DMS79 (cell line): Measurements from ENCODE around the gene ZDHHC8.

ENCODE experiments used
- DNase-seq: peaks from one replicate; lab custom pipeline; 2025; lab: John Stamatoyannopoulos, UW

The ZDHHC8 gene

GRCh38 chr22:20180640-20181039, 49.0 kb downstream of the ZDHHC8 start:
- DNase-seq = no peak

DNA sequence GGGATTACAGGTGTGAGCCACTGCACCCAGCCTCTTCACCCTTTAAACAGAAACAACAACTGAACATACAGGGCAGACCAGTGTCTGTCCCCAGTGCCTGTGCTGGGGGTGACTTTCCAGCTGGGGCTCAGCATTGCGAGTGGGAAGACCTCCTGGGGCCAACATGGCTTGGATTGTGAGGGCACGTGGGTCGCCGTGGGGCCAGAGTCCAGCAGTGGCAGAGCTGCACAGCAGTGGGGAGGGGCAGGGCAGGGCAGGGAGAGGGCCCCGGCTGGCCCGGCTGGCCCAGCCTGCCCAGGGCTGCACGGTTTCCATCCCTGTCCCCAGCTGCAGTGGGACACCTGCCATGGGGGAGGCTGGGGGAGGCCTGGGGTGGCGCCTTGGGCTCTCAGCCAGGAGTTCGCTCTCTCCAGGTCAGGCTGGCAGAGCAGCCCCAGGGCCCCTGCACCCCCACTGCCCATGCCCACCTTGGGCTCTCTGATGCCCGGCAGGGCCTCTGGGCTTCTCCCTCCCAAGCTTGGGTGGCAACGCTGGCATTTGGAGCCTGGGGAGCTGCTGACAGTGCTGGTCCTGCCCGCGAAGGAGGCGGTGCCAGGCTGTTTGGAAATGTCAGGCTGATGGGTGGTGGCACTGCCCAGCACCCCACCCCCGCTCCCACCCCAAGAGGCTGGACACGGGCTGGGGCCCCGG, 49.7 kb downstream of the ZDHHC8 start:
- DNase-seq = no peak

DNA sequence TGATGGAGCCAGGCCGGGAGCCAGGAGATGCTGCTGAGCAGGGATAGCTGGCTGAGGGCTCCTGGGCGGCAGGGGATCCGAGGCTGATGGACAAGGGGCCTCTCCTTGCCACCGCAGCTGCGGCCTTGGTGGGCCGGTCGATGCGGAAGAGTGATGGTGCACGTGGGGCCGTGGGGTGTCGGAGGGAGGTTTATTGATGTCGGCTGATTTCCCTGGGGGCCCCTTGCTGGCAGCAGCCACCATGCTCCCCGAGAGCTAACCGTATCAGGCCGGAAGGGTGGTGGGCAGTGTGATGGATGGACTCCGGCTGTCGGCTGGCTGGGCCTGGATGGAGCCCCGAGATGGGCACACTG, 50.3 kb downstream of the ZDHHC8 start:
- DNase-seq = no peak

- DNase-seq = no peak
These were observed 50.8 kb downstream of the ZDHHC8 start for GRCh38 chr22:20182365-20182764.

GRCh38 chr22:20183101-20183500, 51.5 kb downstream of the ZDHHC8 start:
- no peak for DNase-seq

DNA sequence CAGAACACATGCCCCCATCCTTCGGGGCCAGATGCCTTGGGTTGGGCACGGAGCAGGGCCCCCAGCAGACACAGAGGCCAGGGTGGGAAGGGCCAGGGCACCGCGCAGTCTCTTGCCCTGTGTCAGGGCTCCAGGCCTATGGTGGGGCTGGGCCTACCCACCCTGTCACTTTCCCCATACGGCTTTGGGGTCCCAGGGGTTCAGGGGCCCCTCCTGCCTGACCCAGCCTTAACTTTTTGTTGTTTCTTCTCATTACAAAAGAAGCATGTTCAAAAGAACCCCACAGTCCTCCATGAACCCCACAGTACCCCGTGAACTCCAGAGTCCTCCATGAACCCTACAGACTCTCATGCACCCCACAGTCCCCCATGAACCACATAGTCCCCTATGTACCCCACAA, 52.2 kb downstream of the ZDHHC8 start:
- no peak for DNase-seq

DNA sequence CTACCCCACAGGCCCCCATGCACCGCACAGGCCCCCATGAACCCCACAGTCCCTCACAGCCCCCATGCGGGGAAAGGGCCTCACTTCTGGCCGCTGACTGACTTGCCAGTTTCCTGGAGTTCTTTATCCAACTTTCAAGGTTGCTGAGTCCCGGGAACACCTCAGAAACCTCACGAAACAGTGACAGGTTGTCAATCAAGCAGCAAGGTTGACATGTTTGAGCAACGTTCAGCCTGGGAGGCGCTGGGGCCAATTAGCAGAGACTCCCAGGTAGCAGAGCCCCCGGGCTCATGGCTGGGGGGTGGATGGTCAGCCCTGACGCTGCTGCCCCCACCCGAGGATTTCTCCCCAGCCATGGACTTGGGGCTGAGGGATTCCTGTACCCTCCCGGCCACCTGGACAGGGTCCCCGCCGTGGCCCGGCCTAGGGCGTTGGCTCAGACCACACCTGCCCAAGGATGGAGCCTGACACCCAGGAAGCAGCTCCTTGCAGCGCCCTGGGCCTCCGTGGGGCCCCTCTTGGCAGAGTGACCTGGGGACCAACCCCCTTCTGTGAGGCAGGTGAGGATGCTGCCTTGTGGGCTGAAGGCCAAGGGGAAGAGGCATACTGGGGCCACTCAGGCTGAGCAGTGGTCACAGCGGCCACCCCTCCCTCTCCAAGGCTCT, 53.0 kb downstream of the ZDHHC8 start:
- no peak for DNase-seq

- DNase-seq = no peak
These were observed 54.1 kb downstream of the ZDHHC8 start for GRCh38 chr22:20185750-20186149.

DNA sequence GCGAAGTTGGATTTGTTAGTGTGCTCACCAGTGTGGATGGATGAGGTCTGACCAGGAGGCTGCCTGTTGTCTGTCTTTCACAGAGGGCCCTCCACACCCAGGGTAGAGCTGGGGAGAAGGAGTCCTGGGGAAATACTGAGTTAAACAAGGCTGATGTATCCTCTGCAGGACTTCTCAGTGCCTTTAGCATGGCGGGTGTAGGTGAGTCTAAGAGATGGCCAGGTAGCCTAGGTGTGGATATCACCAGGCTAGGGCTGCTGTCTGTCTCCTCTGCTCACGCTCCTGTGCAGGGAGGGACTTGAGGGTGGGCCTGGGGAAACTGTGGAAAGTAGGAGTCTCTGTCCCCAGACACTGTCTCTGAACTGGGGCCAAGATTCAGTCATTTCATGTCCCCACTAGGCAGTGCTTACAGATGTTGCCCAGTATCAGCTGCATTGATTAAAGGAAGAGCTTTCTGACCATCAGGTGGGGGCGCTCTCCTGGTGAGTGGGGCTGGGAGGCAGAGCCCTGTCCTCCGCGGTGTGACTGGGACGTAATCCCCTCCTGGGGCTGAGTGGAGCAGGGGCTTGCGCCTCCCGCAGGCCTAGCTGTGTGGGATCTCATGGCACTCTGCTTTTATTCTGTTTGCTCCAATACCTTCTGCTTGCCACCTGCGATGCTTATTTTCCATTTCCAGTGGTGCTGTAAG, 54.7 kb downstream of the ZDHHC8 start:
- DNase-seq = no peak

DNA sequence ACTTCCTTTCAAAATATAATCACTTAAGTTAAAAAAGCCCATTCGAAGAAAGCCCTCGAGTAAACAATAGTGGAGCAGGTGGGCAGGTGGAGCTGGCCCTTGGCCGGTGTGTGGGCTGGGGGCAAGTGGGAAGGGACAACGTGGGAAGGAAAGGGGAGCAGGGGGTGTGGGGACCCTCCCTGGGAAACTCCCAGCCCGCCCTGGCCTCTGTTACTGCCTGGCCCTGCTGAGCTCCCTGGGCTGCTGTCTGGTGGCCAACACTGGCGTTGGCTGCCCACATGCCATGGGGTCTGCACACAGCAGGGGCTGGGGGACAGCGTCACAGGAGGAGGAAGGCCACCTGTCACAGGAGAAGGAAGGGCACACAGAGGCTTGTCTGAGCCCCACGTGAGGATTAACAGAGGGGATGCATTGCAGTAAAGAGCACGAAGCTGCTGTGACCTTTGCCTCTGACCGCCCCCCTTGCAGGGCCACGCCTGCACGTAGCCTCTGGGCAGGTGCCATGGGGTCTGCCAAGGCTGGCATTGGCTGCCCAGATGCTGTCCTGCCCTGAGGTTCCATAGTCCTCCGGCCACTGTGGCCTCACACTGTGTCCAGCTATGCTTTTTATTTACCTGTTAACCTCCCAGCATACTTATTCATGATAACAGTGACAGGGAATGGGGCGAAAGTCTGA, 55.4 kb downstream of the ZDHHC8 start:
- no peak for DNase-seq

- no peak for DNase-seq
These were observed 56.4 kb downstream of the ZDHHC8 start for GRCh38 chr22:20187777-20188566.

- DNase-seq = no peak
These were observed 56.9 kb downstream of the ZDHHC8 start for GRCh38 chr22:20188567-20188877.

GRCh38 chr22:20191000-20191515, 59.5 kb downstream of the ZDHHC8 start:
- no peak for DNase-seq

DNA sequence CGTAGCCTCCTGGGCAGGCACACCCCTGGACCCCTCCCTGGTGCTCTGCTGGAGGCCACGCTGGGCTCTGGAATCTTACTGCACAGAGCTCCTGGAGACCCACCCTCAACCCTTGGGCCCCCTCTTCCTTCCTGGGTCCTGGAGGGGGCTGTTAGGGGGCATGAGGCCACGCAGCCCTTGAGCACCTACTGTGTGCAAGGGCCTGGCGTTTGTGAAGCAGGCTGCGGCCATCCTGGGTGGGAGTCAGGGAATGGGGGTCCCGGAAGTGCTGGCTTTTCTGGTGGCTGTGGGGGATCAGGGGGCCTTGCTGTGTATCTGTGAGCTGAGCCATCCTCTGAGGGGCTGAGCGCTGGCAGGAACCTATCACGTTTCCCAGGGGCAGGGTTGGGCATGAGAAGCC, 60.2 kb downstream of the ZDHHC8 start:
- no peak for DNase-seq

- DNase-seq = no peak
These were observed 60.8 kb downstream of the ZDHHC8 start for GRCh38 chr22:20192293-20192971.

DNA sequence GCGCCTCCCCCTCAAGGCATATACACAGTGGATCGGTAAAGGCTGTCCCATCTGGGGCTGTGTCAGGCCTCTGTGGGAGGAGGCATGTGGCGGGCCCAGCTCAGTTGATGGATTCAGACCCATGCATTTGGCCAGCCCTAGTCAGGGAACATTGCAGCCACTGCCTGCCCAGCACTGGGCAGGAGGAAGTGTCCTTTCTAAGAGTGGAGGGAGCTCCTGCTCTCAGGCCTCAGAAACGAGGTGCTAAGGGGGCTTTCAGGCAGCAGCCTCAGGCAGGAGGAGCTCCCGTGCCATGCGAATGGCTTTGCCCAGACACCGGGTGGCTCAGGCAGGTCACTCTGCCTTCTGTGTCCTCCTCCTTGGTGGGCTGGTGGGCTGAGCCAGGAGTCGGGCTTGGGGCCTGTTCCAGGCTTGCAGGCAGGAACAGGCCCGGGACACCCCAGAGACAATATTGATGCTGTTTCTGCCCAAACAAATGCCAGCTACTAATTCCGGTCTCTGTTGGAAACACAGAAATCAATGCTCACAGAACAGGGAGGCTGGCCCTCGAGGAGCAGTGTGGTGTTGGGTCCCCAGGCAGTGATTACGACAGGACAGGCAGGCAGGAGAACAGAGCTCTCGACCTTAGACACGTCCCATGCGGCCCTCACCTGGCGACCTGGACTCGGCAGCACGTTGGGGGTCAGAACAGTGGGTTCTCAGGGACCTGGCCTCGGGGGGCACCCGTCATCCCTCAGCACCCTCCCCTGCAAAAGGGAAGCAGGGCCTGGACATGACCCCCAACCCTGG, 61.6 kb downstream of the ZDHHC8 start:
- no peak for DNase-seq

DNA sequence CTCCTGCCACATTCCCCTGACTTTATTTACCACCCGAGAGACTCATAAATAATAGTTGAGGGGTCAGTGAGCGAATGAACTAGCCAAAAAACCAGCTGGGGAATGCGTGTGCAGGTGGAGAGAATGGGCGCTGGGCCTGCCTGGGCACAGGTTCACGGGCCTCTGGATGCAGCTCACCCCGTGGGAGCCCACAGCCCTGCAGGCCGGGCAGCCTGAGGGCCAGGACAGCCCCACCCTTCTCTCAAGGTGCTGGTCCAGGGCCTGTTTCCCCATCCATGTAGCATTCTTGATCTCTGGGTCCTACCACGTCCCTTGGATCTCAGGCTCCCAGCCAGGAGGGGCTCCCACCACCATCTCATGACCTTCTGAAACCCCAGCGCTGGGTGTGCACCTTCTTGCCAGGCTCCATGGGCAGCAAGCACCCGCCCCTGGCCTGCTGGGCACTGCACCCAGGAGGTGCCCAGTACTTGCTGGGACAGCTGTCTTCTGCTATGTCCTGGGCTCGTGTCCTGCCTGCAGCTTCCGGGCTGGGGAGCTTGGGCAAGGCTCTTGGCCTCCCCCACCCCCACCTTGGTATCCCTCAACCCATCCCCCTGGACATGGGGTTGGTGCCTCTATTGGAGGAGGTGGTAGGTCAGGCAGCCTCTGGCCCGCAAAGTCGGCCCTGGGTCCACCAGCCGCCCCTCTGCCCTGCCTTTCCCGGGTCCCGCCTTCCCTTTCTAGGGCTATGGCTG, 62.3 kb downstream of the ZDHHC8 start:
- no peak for DNase-seq

DNA sequence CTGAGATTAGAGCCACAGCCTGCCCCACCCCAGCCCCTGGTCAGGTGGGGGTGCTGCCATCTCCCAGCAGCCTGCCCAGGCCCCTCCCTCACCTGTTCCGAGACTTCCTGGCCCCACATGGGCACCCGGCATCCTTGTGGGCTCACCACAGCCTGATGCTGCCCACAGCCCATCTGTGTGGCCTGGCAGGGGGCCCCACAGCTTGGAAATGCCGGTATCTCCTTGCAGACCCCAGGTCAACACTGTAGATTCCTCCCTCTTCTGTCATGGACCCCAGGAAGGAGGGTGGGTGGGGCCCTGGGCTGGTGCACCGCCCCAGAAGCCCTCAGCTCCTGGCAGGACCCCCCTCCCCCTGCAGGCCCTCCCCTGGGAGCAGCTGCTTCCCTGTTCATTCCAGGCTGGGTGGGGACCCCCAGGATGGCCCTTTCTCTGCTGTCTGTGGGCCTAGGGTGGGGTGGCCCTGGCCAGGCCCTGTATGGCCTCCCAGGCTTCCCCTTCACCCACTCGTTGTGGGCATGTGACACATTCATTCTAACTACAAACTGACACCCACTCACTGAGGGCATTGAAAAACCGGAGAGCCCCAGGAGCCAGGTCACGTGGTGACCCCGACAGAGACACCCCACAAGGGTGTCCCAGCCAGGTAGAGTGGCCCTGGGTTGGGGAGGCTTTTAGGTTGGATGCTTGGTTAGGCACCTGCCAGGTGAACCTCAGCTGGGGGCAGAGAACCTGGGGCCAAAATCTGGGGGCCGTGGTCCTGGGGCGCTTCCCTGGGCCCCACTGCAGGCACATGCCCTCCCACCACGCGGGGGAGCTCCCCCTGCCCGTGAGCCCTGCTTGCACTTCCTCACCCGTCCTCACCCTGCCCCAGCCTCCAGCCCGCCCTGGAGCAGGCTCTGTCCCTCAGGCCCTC, 63.3 kb downstream of the ZDHHC8 start:
- DNase-seq = no peak
